SIG-M5 treated with dmso at 0.1 percent for 504 hours (cell line): Measurements from ENCODE around the gene UQCC2.

Experiments
- DNase-seq: peaks from one replicate; lab custom pipeline; 2025; ENCODE audit not compliant: unreplicated experiment; lab: John Stamatoyannopoulos, UW

The UQCC2 gene

GRCh38 chr6:33677689-33678088 is 33.8 kb downstream of the UQCC2 start:
- no peak for DNase-seq

- DNase-seq = no peak
These were observed 34.3 kb downstream of the UQCC2 start for GRCh38 chr6:33677143-33677660.

- no peak for DNase-seq
These were observed 34.9 kb downstream of the UQCC2 start for GRCh38 chr6:33676416-33677142.

GRCh38 chr6:33675968-33676367 is 35.5 kb downstream of the UQCC2 start:
- no peak for DNase-seq

GRCh38 chr6:33673851-33674250 is 37.6 kb downstream of the UQCC2 start:
- DNase-seq = no peak

- peak; percentile 17 for DNase-seq
These were observed 38.7 kb downstream of the UQCC2 start for GRCh38 chr6:33672808-33673207.

GRCh38 chr6:33671744-33672072 is 39.8 kb downstream of the UQCC2 start:
- DNase-seq = no peak

- no peak for DNase-seq
These were observed 40.3 kb downstream of the UQCC2 start for GRCh38 chr6:33670971-33671743.

GRCh38 chr6:33670086-33670660 is 41.3 kb downstream of the UQCC2 start:
- DNase-seq = no peak

GRCh38 chr6:33668914-33669313 is 42.6 kb downstream of the UQCC2 start:
- no peak for DNase-seq

- DNase-seq = no peak
These were observed 43.2 kb downstream of the UQCC2 start for GRCh38 chr6:33668328-33668727.

- DNase-seq = no peak
These were observed 43.7 kb downstream of the UQCC2 start for GRCh38 chr6:33667776-33668175.

- no peak for DNase-seq
These were observed 44.4 kb downstream of the UQCC2 start for GRCh38 chr6:33667072-33667471.

- no peak for DNase-seq
These were observed 45.5 kb downstream of the UQCC2 start for GRCh38 chr6:33665957-33666356.

GRCh38 chr6:33664506-33665057 is 46.9 kb downstream of the UQCC2 start:
- no peak for DNase-seq

- no peak for DNase-seq
These were observed 47.6 kb downstream of the UQCC2 start for GRCh38 chr6:33663727-33664449.

GRCh38 chr6:33663028-33663427 is 48.5 kb downstream of the UQCC2 start:
- no peak for DNase-seq

GRCh38 chr6:33662318-33662717 is 49.2 kb downstream of the UQCC2 start:
- DNase-seq = no peak

- no peak for DNase-seq
These were observed 50.2 kb downstream of the UQCC2 start for GRCh38 chr6:33661106-33661838.

GRCh38 chr6:33659986-33660385 is 51.5 kb downstream of the UQCC2 start:
- no peak for DNase-seq
